ENCODE data around the gene H2BK1. TPM values are rescaled to one million over a fixed set of nuclear protein-coding genes. Genes with fewer than 3 reads are reported as not detected.

H2BK1 gene
- not detected for total RNA-seq (2013)
- polyA plus RNA-seq (not detected), polyA minus RNA-seq (not detected in 2 replicates), total RNA-seq (0 to 0.65 (median 0.21) reads per million in 11 experiments)

- H3K4me2 ChIP-seq (replicated peaks; ENCODE audit: extremely low read depth, low read length, poor library complexity, severe bottlenecking): no peak within 1 kb of the TSS
- Mint-ChIP-seq H3K27ac (peak within 1 kb of the TSS in 1 of 7 donors; percentile 21), H3K4me3 (no peak within 1 kb of the TSS), H3K27me3 (ENCODE audit: low read depth in 3 of 3) (peaks cover 23 to 32% (median 23%) of the 10 kb centered on the region in 3 donors), H3K36me3 (peaks cover 36 to 38% of the 10 kb centered on the region in 2 donors), H3K4me1 (no peaks in the 10 kb centered on the region), H3K9me3 (peaks cover 0 to 2% (median 0%) of the 10 kb centered on the region in 7 donors)
- H3K79me2 ChIP-seq (ENCODE audit: insufficient read depth, low read length): no peaks in the 10 kb centered on the region
- H2AFZ ChIP-seq (ENCODE audit: insufficient read depth, low read depth, low read length, poor library complexity, severe bottlenecking): no peak within 1 kb of the TSS
- no peak within 1 kb of the TSS for H3K27ac ChIP-seq (ENCODE audit: low read depth in 1 of 2, low read length in 2 of 2)
- no peak within 1 kb of the TSS for H3K9ac ChIP-seq (ENCODE audit: insufficient read depth, low read length, poor library complexity, severe bottlenecking)
- H4K20me1 ChIP-seq (ENCODE audit: insufficient read depth, low read length): peaks cover 3% of the 10 kb centered on the region
- no peaks in the 10 kb centered on the region for H3K4me1 ChIP-seq (ENCODE audit: control insufficient read depth in 1 of 2, insufficient read depth in 2 of 2, low read length in 2 of 2)
- WGBS (ENCODE audit: insufficient coverage): 95% methylated on average over 4 of the region's 17 CpGs
- DNase-seq: no peak
- intact Hi-C loops (cut with micrococcal nuclease): no loop called here
- no peaks in the 10 kb centered on the region for H3K9me3 ChIP-seq (replicated peaks in 1 of 2; ENCODE audit: control insufficient read depth in 1 of 2, insufficient read depth in 1 of 2, low read length in 2 of 2)
- H3K36me3 ChIP-seq (replicated peaks in 1 of 2; ENCODE audit: control insufficient read depth in 1 of 2, insufficient read depth in 2 of 2, low read length in 2 of 2): peaks cover 25 to 34% of the 10 kb centered on the region in 2 donors
- no peak within 1 kb of the TSS for H3K4me3 ChIP-seq (replicated peaks in 1 of 3; ENCODE audit: low read depth in 2 of 3, low read length in 3 of 3)
- TF ChIP-seq, protein P1, sequence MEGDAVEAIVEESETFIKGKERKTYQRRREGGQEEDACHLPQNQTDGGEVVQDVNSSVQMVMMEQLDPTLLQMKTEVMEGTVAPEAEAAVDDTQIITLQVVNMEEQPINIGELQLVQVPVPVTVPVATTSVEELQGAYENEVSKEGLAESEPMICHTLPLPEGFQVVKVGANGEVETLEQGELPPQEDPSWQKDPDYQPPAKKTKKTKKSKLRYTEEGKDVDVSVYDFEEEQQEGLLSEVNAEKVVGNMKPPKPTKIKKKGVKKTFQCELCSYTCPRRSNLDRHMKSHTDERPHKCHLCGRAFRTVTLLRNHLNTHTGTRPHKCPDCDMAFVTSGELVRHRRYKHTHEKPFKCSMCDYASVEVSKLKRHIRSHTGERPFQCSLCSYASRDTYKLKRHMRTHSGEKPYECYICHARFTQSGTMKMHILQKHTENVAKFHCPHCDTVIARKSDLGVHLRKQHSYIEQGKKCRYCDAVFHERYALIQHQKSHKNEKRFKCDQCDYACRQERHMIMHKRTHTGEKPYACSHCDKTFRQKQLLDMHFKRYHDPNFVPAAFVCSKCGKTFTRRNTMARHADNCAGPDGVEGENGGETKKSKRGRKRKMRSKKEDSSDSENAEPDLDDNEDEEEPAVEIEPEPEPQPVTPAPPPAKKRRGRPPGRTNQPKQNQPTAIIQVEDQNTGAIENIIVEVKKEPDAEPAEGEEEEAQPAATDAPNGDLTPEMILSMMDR (IDR thresholded peaks at IDR 0.05): no peak
- H3K27me3 ChIP-seq (ENCODE audit: control insufficient read depth in 2 of 2, insufficient read depth in 2 of 2, low read length in 2 of 2): peaks cover 3 to 6% of the 10 kb centered on the region in 2 donors
These were observed at the start of gene H2BK1 for GRCh38 chr7:151210087-151210854. H2BK1 (minus strand) TSS chr7:151210488; CDS start chr7:151210318, 170 bp downstream.

DNA sequence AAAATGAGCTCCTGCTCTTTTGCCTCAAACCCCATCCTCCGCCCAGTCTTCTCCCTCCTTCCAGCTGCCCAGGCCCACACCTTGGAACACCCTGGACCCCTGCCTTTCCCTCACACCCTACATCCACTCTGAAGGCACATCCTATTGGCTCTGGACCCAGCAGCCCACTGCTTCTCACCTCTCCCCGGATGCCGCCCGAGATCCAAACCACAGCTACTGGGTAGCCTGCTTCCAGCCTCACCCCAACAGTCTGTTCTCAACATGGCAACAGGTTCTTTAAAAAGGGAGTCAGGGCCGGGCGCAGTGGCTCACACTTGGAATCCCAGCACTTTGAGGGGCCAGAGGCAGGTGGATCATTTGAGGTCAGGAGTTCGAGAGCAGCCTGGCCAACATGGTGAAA lies 47.7 kb upstream of the H2BK1 start:
- H3K27ac Mint-ChIP-seq: peak overlapping the region in 1 of 7 donors; percentile 37
- Histone ChIP-seq H3K4me3 (replicated peaks in 1 of 3; ENCODE audit: low read depth in 2 of 3, low read length in 3 of 3) (no peak overlapping the region), H2AFZ (ENCODE audit: insufficient read depth, low read depth, low read length, poor library complexity, severe bottlenecking) (no peak overlapping the region), H3K27ac (ENCODE audit: low read depth in 1 of 2, low read length in 2 of 2) (no peak overlapping the region), H4K20me1 (ENCODE audit: insufficient read depth, low read length) (peaks cover 83% of the 10 kb centered on the region), H3K79me2 (ENCODE audit: insufficient read depth, low read length) (no peaks in the 10 kb centered on the region), H3K27me3 (ENCODE audit: control insufficient read depth in 2 of 2, insufficient read depth in 2 of 2, low read length in 2 of 2) (peaks cover 3 to 14% of the 10 kb centered on the region in 2 donors), H3K9me3 (replicated peaks in 1 of 2; ENCODE audit: control insufficient read depth in 1 of 2, insufficient read depth in 1 of 2, low read length in 2 of 2) (no peaks in the 10 kb centered on the region), H3K4me2 (replicated peaks; ENCODE audit: extremely low read depth, low read length, poor library complexity, severe bottlenecking) (no peak overlapping the region), H3K4me1 (ENCODE audit: control insufficient read depth in 1 of 2, insufficient read depth in 2 of 2, low read length in 2 of 2) (no peaks in the 10 kb centered on the region), H3K9ac (ENCODE audit: insufficient read depth, low read length, poor library complexity, severe bottlenecking) (no peak overlapping the region), H3K36me3 (replicated peaks in 1 of 2; ENCODE audit: control insufficient read depth in 1 of 2, insufficient read depth in 2 of 2, low read length in 2 of 2) (no peaks in the 10 kb centered on the region)
- TF ChIP-seq, protein P1 (IDR thresholded peaks at IDR 0.05): no peak
- H3K9me3 Mint-ChIP-seq: peaks cover 0 to 4% (median 2%) of the 10 kb centered on the region in 7 donors
- peaks cover 25 to 41% (median 35%) of the 10 kb centered on the region in 3 donors for H3K27me3 Mint-ChIP-seq (ENCODE audit: low read depth in 3 of 3)
- no peak for DNase-seq
- H3K4me1 Mint-ChIP-seq: peaks cover 5% of the 10 kb centered on the region
- WGBS (ENCODE audit: insufficient coverage): 96% methylated on average over 7 of the region's 7 CpGs
- peaks cover 15 to 56% of the 10 kb centered on the region in 2 donors for H3K36me3 Mint-ChIP-seq
- no peak overlapping the region for H3K4me3 Mint-ChIP-seq
- intact Hi-C loops (cut with micrococcal nuclease): no loop called here

Measured in CD14-positive monocyte (primary cell).